ENCODE measurements around the gene PRAMEF14.
"Not testable (repeated sequence)": the region's sequence is repeated elsewhere in the genome, so short reads cannot be mapped to it uniquely, and the experiment has no call there.

PRAMEF14 gene, protein sequence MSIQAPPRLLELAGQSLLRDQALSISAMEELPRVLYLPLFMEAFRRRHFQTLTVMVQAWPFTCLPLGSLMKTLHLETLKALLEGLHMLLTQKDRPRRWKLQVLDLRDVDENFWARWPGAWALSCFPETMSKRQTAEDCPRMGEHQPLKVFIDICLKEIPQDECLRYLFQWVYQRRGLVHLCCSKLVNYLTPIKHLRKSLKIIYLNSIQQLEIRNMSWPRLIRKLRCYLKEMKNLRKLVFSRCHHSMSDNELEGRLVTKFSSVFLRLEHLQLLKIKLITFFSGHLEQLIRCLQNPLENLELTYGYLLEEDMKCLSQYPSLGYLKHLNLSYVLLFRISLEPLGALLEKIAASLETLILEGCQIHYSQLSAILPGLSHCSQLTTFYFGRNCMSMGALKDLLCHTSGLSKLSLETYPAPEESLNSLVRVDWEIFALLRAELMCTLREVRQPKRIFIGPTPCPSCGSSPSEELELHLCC

DNA sequence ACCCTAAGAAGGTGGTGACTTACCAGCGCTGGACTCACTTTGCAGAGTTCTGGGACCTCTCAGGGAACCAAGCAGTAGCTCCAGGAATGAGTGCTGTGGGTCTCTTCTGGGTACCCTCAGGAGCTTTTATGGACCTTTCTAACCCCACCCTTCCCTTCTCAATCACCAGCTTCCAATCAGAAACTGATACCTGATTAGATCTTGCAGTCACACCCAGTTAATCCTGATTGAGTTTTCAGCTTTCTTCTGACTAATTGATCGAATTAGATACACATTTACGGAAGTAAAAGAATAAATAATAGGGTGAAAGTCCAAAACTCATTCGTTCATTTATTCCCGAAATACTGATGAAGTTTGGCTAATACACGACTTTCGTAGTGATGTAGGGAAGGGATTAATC lies at the start of gene PRAMEF14:
Gene PRAMEF14, minus strand, starts transcription at position 101 of the 400 bp plus-strand sequence. CDS start 1,820 bp downstream, outside the sequence.
- not testable (repeated sequence) for DNase-seq

DNA sequence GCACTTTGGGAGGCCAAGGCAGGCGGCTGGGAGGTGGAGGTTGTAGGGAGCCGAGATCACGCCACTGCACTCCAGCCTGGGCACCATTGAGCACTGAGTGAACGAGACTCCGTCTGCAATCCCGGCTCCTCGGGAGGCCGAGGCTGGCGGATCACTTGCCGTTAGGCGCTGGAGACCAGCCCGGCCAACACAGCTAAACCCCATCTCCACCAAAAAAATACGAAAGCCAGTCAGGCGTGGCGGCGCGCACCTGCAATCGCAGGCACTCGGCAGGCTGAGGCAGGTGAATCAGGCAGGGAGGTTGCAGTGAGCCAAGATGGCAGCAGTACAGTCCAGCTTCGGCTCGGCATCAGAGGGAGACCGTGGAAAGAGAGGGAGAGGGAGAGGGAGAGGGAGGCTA lies 48.4 kb upstream of the PRAMEF14 start:
- DNase-seq = not testable (repeated sequence)

DNA sequence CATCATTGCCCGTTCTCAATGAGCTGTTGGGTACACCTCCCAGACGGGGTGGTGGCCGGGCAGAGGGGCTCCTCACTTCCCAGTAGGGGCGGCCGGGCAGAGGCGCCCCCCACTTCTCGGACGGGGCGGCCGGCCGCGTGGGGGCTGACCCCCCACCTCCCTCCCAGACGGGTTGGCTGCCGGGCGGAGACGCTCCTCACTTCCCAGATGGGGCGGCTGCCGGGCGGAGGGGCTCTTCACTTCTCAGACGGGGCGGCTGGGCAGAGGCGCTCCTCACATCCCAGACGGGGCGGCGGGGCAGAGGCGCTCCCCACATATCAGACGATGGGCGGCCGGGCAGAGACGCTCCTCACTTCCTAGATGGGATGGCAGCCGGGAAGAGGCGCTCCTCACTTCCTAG lies 47.8 kb upstream of the PRAMEF14 start:
- DNase-seq = not testable (repeated sequence)

DNA sequence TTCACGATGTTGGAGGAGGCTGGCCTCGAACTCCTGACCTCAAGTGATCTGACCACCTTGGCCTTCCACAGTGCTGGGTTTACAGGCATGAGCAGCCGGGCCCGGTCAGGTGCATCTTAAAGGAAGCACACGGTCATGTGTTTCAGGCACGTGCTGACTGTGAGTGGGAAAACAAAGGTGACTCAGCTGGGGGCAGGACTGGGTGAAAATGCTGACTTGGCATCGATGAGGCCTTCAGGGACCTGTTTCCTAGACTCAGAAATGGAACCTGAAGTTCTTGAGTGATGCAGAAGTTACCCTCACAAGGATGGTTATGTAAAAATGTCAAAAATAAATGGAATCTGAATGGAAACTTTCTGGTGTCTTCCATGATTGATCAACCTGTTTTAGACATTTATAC lies 46.1 kb upstream of the PRAMEF14 start:
- DNase-seq = not testable (repeated sequence)

DNA sequence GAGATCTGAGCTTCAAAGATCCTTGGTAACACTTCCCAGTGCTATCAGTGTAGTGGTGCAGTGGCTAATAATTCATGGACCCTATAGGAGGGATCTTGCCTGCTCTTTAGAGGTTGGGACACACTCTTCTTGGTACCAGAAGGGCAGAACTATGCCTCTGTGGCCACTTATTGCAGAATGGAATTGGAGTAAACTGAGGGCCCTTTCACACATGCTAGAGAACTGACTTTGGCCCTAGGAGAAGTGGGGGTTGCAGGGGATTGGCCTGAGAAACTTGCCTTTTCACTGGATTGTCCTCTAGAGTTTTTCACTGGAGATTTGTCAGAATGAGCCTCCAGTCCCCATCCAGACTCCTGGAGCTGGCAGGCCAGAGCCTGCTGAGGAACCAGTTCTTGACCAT lies 42.4 kb upstream of the PRAMEF14 start, which contains the start of gene PRAMEF17:
Gene PRAMEF17, plus strand, starts transcription at position 301 of the 400 bp plus-strand sequence. Its CDS starts 26 bp downstream, at position 327.
- DNase-seq = not testable (repeated sequence)

DNA sequence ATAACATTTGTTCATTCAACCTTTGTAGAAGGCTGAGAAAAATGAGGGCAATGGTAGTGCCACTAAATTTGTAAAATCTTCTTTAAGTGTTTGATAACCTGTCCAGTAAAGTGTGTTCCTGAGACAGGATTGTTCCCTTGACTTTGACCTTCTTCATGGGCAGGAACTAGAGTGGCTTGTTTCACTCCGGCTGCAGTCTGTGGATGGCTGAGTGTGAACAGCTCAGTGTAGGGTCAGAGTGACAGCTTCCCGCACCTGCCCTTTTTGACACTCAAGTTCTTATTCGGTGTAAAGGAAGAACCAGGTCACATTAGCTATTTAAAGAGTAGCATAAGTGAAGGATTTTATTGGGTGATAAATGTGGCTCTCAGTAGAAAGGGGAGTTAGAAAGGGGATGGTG lies 33.4 kb upstream of the PRAMEF14 start:
- DNase-seq = not testable (repeated sequence)

DNA sequence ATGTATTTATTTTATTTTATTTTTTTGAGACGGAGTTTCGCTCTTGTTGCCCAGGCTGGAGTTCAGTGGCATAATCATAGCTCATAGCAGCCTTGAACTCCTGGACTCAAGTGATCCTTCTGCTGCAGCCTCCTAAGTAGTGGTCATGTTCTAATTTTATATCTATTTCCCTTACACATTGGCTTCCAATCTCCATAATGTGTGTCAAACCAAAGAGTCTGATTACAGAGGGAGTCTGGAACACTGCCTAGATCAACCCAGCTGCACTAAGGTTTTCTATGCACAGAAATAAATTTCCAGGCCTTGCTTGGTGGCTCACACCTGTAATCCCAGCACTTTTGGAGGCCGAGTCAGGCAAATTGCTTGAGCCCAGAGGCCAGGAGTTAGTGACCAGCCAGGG lies 32.0 kb upstream of the PRAMEF14 start:
- DNase-seq = not testable (repeated sequence)

DNA sequence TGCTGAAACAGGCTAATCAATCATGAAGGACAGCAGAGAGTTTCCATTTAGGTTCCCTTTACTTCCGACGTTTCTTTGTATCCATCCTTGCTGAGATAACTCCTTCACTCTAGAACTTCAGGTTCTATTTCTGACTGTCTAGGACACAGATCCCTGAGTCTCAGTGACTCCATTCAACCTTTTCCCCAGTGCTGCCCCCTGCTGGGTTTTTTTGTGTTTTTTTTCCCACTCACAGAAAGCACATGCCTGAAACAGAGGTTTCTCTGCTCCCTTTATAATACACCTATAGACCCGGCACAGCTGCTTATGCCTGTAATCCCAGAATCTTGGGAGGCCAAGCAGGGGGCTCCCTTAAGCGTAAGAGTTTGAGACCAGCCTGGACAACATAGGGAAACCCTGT lies 21.6 kb upstream of the PRAMEF14 start:
- not testable (repeated sequence) for DNase-seq

DNA sequence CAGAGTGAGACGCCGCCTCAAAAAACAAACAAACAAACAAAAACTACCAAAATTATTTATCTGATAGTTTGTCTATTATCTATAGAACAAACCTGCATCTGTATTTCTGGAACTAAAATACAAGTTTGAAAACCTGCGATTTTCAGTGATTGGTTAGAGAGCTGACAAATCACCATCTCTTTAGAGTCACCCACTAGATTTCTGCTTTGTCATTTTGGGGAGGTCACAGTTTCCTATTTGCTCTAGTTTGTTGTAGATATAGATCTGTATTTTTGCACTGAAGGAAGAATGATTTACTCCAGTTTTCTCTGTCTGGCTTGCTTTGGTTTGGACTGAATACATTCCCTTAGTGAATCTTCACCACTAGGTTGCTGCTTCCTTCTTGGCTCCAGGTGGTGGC lies 19.6 kb upstream of the PRAMEF14 start:
- not testable (repeated sequence) for DNase-seq

DNA sequence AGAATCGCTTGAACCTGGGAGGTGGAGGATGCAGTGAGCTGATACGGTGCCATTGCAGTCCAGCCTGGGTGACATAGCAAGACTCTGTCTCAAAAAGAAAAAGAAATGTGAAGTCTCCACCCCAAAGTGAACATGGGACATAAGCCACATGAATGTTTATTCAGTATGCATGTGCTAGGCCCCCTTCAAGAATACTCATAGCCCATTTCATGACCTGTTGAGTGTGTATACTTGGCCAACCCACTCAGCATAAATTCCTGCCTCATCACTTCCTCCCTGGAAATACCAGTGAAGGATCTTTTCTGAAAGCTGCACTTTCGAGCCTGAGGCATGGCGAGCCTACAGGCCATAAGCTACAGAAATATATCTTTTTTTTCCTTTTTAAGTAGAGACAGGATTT lies 18.0 kb upstream of the PRAMEF14 start:
- DNase-seq = not testable (repeated sequence)

DNA sequence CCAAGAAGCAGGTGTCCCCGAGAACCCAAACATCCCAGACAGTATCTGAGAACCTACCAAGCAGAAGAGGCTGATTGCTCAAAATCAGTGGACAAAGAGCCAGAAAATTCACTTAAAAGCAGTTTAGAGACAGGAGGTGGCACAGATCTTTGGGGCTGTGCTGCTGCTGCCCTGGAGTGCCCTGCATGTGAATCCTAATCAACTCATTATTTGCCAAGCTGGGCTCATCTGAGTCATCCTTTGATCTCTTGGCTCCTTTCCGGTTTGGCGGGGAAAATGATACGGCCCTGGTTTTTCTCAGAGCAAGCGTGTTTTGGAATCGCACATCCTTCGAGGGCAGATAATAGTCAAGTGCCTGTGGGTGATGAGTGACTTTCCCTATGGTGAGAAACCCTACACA lies 15.4 kb upstream of the PRAMEF14 start:
- not testable (repeated sequence) for DNase-seq

DNA sequence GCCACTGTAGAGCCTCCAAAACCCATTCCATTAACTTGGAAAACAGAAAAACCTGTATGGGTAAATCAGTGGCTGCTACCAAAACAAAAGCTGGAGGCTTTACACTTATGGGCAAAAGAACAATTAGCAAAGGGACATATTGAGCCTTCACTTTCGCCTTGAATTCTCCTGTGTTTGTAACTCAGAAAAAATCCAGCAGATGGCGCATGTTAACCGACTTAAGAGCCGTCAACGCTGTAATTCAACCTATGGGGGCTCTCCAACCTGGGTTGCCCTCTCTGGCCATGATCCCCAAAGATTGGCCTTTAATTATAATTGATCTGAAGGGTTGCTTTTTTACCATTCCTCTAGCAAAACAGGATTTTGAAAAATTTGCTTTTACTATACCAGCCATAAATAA lies 9.8 kb upstream of the PRAMEF14 start:
- not testable (repeated sequence) for DNase-seq

DNA sequence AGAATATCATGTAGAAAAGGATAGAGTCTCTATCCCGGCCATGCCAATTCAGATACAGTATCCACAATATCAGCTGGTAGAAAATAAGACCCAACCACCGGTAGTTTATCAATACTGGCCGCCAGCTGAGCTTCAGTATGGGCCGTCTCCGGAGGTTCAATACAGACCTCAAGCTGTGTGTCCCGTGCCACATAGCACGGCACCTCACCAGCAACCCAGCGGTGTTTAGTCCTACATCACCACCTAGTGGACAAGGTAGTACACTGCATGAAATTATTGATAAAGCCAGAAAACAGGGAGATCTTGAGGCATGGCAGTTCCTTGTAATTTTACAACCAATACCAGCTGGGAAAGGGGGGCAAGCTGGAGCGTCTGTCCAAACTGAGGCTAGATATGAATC lies 7.5 kb upstream of the PRAMEF14 start:
- not testable (repeated sequence) for DNase-seq

DNA sequence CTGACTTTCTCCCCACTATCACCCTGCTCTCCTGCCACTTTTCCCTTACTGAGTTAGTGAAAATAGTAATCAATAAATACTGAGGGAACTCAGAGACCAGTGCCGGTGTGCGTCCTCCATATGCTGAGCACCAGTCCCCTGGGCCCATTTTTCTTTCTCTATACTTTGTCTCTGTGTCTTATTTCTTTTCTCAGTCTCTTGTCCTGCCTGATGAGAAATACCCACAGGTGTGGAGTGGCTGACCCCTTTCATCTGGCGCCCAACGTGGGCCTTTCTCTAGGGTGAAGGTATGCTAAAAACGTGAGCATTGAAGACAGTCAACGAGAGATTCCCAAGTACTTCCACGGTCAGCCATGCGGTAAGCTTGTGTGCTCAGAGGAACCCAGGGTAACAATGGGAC lies 6.5 kb upstream of the PRAMEF14 start:
- DNase-seq = not testable (repeated sequence)

DNA sequence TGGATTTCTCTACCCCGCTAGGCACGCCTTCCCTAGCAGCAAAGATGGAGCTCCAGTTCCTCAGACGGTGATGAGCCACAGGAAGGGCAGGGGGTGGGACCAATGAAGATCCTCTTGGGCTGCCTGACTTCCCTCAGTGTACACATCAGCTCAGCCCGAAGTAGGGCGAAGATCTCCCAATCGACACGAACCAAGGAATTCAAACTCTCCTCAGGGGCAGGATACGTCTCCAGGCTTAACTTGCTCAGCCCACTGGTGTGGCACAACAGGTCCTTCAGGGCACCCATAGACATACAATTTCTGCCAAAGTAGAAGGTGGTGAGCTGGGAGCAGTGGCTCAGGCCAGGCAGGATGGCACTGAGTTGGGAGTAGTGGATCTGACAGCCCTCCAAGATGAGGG lies 4.4 kb downstream of the PRAMEF14 start:
- DNase-seq = not testable (repeated sequence)

DNA sequence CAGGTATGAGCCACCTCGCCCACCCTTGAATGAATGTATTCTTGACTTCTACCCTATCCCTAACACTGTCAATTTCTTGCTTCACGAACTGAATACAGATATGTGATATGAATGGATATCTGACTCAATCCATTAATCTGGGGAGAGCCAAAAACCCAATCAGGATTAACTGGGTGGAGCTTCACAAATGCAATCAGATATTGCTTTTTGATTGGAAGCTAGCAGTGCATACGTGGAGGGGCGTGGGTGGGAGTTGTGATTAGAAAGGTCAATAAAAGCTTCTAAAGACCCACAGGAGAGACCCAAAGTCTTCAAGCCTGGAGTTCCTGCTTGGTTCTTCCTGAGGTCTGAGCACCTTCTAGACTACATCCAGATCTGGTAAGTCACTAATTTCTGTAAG lies 31.7 kb downstream of the PRAMEF14 start, which contains the start of gene PRAMEF15:
Gene PRAMEF15, plus strand, starts transcription at position 301 of the 400 bp plus-strand sequence. CDS start 2,827 bp downstream, outside the sequence.
- DNase-seq = not testable (repeated sequence)

DNA sequence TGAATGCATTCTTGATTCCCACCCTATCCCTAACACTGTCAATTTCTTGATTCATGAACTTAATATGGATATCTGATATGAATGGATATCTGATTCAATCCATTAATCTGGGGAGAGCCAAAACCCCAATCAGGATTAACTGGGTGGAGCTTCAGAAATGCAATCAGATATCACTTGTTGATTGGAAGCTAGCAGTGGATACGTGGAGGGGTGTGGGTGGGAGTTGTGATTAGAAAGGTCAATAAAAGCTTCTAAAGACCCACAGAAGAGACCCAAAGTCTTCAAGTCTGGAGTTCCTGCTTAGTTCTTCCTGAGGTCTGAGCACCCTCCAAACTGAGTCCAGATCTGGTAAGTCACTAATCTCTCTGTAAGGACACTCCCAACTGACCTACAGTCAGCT lies 43.7 kb downstream of the PRAMEF14 start, which contains the start of gene PRAMEF33:
Gene PRAMEF33, plus strand, starts transcription at position 301 of the 400 bp plus-strand sequence. CDS start 2,416 bp downstream, outside the sequence.
- DNase-seq = not testable (repeated sequence)

DNA sequence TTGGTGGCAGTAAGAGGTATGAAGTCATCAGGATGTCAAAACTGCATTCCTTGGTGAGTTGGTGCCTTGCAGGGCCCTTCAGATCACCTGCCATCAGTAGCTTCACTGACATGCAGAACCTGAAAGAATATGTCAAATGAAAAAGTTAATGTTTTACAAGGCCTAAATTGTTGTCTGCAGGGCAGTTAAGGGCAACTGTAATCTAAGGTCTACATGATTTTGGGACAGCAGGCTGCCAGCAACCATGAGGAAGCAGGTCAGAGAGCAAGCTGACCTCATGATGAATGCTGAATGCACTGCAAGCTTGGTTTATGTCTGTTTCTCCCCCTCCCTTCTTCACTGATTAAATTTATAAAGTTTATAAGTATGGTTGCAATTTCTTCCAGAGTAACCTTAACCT lies 44.7 kb downstream of the PRAMEF14 start:
- not testable (repeated sequence) for DNase-seq

DNA sequence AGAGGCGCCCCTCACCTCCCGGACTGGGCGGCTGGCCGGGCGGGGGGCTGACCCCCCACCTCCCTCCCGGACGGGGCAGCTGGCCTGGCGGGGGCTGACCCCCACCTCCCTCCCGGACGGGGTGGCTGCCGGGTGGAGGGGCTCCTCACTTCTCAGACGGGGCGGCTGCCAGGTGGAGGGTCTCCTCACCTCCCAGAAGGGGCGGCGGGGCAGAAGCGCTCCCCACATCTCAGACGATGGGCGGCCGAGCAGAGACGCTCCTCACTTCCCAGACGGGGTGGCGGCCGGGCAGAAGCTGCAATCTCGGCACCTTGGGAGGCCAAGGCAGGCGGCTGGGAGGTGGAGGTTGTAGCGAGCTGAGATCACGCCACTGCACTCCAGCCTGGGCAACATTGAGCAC lies 48.2 kb downstream of the PRAMEF14 start:
- not testable (repeated sequence) for DNase-seq

DNA sequence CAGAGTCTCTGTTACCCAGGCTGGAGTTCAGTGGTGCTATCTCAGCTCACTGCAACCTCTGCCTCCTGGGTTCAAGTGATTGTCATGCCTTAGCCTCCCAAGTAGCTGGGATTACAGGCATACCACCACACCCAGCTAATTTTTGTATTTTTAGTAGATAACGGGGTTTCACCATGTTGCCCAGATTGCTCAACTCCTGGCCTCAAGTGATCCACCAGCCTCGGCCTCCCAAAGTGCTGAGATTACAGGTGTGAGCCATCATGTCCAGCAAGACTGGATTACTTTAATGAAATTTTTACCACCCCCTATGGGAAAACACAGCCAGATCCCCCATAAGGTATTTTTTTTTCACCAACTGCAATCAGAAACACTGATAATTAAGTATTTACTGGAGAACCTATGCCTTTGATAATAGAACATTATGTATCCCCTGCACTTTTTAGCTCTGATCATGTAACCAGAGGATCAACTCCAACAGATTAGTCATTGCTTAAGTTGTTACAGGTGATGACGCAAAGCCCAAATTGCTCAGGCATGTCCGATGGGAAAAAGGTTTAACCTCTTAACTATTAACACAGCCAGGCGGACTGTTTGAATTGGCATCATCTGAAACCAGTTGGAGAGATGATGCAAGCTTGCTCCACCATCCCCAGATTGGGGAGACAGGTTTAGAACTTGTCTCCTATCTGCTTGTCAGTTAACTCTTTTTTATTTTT lies 49.6 kb downstream of the PRAMEF14 start:
- DNase-seq = not testable (repeated sequence)

Data from activated effector memory CD4-positive, alpha-beta T cell treated with anti-CD3 and anti-CD28 coated beads, Interleukin-2, amount 50 U/mL, for 16 hours (primary cell).